22Rv1 (cell line): ENCODE measurements around the gene RNF133.

Experiments
- H3K27ac ChIP-seq: fragments of 450-650 bp; 2 replicates; pipeline ENCODE4 v1.5.1; 2017
- CTCF ChIP-seq: fragments of 450-650 bp; IDR thresholded peaks from 2 replicates; pipeline ENCODE4 v1.5.1; 2017; ENCODE audit warnings: mild to moderate bottlenecking
- ZFX ChIP-seq: fragments of 450-650 bp; IDR thresholded peaks from 2 replicates; pipeline ENCODE4 v1.6.1; 2017; ENCODE audit warnings: antibody characterized with exemption, borderline replicate concordance

The RNF133 gene

GRCh38 chr7:122699017-122699416 is at the start of gene RNF133:
TSS of gene RNF133 (minus strand) at chr7:122699117. CDS start at chr7:122698918, 199 bp downstream.
- no peak for TF ChIP-seq CTCF
- no peak for TF ChIP-seq ZFX

GRCh38 chr7:122748195-122748594 is 49.3 kb upstream of the RNF133 start:
- no peak overlapping the region for H3K27ac ChIP-seq
- TF ChIP-seq ZFX (no peak), CTCF (no peak)

More at GRCh38 chr7:122699017-122699416, at the start of gene RNF133:
- H3K27ac ChIP-seq: no peak within 1 kb of the TSS

GRCh38 chr7:122746948-122747347 is 48.0 kb upstream of the RNF133 start:
- TF ChIP-seq CTCF (no peak), ZFX (no peak)

GRCh38 chr7:122743211-122743610 is 44.3 kb upstream of the RNF133 start:
- no peak overlapping the region for H3K27ac ChIP-seq
- no peak for TF ChIP-seq CTCF
- no peak for TF ChIP-seq ZFX

More at GRCh38 chr7:122746948-122747347, 48.0 kb upstream of the RNF133 start:
- no peak overlapping the region for H3K27ac ChIP-seq

GRCh38 chr7:122738947-122739346 is 40.0 kb upstream of the RNF133 start:
- TF ChIP-seq CTCF: no peak
- no peak for TF ChIP-seq ZFX
- H3K27ac ChIP-seq: no peak overlapping the region

- no peak overlapping the region for H3K27ac ChIP-seq
- TF ChIP-seq CTCF (no peak), ZFX (no peak)
Observed at GRCh38 chr7:122736183-122736582, 37.3 kb upstream of the RNF133 start.

GRCh38 chr7:122727759-122728158 is 28.8 kb upstream of the RNF133 start:
- no peak for TF ChIP-seq CTCF
- TF ChIP-seq ZFX: no peak
- no peak overlapping the region for H3K27ac ChIP-seq
